DMS153 treated with DMSO at 0.1 percent for 48 hours (cell line): ENCODE results near the gene OR8B4.
"Not testable (repeated sequence)": the region's sequence is repeated elsewhere in the genome, so short reads cannot be mapped to it uniquely, and the experiment has no call there.

Experiments
- DNase-seq: peaks from one replicate; lab custom pipeline; 2025; ENCODE audit not compliant: unreplicated experiment; lab: John Stamatoyannopoulos, UW

The OR8B4 gene

GRCh38 chr11:124424384-124424921, at the start of gene OR8B4:
OR8B4 (minus strand) TSS chr11:124424871; CDS start chr11:124424871, 0 bp downstream.
- DNase-seq, result no peak

- DNase-seq, result no peak
Observed at GRCh38 chr11:124474079-124474478, 49.4 kb upstream of the OR8B4 start.

GRCh38 chr11:124473476-124473875, 48.8 kb upstream of the OR8B4 start:
- DNase-seq, result no peak

- DNase-seq, result no peak
Observed at GRCh38 chr11:124470561-124471227, 46.0 kb upstream of the OR8B4 start.

- no peak for DNase-seq
Observed at GRCh38 chr11:124467381-124467927, 42.8 kb upstream of the OR8B4 start.

GRCh38 chr11:124465368-124465767, 40.7 kb upstream of the OR8B4 start:
- DNase-seq, result no peak

GRCh38 chr11:124463990-124464389, 39.3 kb upstream of the OR8B4 start:
- DNase-seq, result no peak

GRCh38 chr11:124463324-124463723, 38.7 kb upstream of the OR8B4 start:
- DNase-seq, result no peak

- DNase-seq, result no peak
Observed at GRCh38 chr11:124460459-124460858, 35.8 kb upstream of the OR8B4 start.

GRCh38 chr11:124459379-124459778, 34.7 kb upstream of the OR8B4 start:
- not testable (repeated sequence) for DNase-seq

- no peak for DNase-seq
Observed at GRCh38 chr11:124454552-124454951, 29.9 kb upstream of the OR8B4 start.

GRCh38 chr11:124446916-124447315, 22.2 kb upstream of the OR8B4 start:
- DNase-seq, result no peak

GRCh38 chr11:124445646-124446150, 21.0 kb upstream of the OR8B4 start, which contains the start of gene OR8B8:
OR8B8 (minus strand) TSS chr11:124445696; CDS start chr11:124441085, 4,611 bp downstream.
- DNase-seq, result no peak

- DNase-seq, result no peak
Observed at GRCh38 chr11:124442847-124443246, 18.2 kb upstream of the OR8B4 start.

- DNase-seq, result no peak
Observed at GRCh38 chr11:124442442-124442841, 17.8 kb upstream of the OR8B4 start.

GRCh38 chr11:124441519-124441918, 16.8 kb upstream of the OR8B4 start:
- DNase-seq, result no peak

- no peak for DNase-seq
Observed at GRCh38 chr11:124441081-124441480, 16.4 kb upstream of the OR8B4 start.

- no peak for DNase-seq
Observed at GRCh38 chr11:124440608-124441007, 15.9 kb upstream of the OR8B4 start.

GRCh38 chr11:124434699-124435098, 10.0 kb upstream of the OR8B4 start:
- no peak for DNase-seq

- no peak for DNase-seq
Observed at GRCh38 chr11:124429599-124429998, 4.9 kb upstream of the OR8B4 start.

GRCh38 chr11:124421043-124421442, 3.6 kb downstream of the OR8B4 start:
- no peak for DNase-seq

- DNase-seq, result no peak
Observed at GRCh38 chr11:124415356-124415923, 9.2 kb downstream of the OR8B4 start.
